NCI-H345 treated with DMSO at 0.1 percent for 48 hours (cell line): ENCODE results near the gene LRRIQ3.
"Not testable (repeated sequence)": the region's sequence is repeated elsewhere in the genome, so short reads cannot be mapped to it uniquely, and the experiment has no call there.

Source experiments
- DNase-seq: peaks from one replicate; lab custom pipeline; 2025; ENCODE audit not compliant: unreplicated experiment; lab: John Stamatoyannopoulos, UW

Gene LRRIQ3

DNA sequence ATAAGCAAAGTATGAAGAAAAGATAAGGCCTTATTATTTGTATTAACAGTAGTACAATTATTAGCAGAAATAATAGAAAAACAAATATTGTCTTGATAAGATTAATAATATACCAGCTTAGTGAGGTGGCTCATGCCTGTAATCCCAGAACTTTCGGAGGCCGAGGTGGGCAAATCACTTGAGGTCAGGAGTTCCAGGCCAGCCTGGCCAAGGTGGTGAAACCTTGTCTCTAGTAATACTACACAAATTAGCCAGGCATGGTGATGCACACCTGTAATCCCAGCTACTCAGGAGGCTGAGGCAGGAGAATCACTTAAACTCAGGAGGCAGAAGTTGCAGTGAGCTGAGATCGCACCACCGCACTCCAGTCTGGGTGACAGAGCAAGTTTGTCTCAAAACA lies 80.6 kb downstream of the LRRIQ3 start:
- DNase-seq = not testable (repeated sequence)

DNA sequence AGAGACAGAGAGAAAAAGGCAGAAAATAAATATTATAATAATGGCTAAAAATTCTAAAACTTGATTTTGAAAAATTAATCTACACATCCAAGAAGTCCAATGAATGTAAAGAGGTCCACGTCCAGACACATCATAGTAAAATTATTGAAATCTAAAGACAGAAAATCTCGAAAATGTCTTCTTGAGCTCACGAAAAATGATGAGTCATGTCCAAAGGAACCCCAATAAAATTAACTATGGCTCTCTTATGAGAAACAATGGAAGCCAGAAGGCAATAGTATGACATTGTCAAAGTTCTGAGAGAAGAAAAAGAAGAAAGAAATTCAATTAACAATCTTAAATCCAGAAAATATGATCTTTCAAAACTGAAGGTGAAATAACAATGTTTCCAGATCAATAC lies 84.6 kb downstream of the LRRIQ3 start:
- DNase-seq = no peak

DNA sequence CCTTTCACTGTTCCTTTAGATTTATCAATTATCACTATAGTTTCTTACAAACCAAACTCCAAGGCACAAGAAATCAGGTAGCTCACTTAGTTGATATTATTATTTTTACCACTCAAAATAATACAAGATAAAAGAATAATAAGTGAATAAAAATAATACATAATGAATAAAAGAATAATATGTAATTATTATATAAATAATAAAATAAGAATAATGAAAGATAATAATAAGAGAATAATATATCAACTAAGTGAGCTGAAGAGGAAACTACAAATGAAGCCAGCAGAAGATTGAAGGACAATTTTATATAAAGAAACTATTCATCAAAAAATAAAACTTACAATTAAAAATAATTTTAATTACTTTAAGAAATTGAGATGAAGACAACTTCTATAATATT lies 90.6 kb downstream of the LRRIQ3 start:
- DNase-seq = no peak

DNA sequence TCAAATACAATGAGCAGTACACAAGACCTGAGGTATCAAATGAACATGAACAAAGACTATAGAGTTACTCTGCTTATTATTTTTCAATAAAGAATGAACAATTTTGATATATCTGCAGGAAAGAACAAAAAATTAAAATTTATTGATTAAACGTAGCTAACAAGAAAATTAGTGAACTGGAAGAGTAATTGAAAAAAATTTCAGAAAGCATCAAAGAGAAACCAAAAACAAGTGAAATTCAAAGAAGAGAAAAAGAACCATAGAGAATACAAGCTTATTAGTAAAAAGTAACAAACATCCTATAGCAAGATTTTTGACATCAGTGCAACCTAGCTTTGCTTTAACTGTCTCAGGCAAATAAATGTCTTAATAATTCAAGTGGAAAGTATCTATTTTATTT lies 106.6 kb downstream of the LRRIQ3 start:
- no peak for DNase-seq

DNA sequence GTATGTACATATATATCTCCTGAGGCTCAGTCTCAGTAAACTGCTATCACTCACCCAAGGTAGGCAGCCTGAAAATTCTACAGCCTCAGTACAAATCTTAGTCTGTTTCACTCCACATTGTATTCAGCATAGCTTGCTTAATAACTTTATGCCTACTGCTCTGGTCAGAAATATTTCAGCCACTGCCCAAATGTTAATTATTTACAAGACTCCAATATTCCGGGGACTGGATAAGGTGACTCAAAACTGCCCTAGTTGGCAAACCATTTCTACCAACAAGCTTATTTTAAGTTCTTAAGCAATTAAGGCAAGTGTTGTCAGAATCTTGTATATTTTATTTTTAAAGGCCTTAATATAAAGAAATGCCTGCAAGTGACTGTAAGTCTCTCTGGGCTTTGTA lies 114.8 kb downstream of the LRRIQ3 start:
- no peak for DNase-seq

DNA sequence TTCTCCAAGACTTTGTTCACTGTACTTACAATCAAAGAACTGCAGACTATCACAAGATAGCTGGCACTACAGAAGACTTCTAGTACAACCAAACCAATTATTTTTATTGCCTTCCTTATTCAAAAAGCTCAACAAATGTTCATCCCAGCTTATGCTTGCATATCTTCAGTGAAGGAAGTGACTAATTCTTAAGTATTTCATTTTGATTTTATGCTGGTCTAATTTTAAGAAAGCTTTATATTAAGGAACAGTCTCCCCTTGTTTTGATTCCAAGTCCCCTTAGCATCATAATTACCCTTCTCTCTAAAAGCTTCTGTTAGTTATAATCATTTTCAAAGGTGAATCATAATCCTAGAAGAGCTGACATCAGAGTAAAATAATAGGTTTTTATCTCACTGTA lies 132.9 kb downstream of the LRRIQ3 start:
- DNase-seq = no peak

DNA sequence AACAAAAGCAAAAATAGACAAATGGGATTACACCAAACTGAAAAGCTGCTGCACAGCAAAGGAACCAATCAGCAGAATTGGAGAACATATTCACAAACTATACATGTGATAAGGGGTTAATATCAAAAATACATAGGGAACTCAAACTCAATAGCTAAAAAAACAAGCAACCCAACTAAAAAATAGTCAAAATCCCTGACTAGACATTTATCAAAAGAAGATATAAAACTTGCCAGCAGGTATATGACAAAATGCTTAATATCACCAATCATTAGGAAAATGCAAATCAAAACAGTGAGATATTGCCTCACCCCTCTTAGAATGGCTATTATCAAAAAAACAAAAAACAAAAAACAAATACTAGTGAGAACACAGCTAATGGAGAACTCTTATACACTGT lies 140.3 kb downstream of the LRRIQ3 start:
- DNase-seq = no peak

DNA sequence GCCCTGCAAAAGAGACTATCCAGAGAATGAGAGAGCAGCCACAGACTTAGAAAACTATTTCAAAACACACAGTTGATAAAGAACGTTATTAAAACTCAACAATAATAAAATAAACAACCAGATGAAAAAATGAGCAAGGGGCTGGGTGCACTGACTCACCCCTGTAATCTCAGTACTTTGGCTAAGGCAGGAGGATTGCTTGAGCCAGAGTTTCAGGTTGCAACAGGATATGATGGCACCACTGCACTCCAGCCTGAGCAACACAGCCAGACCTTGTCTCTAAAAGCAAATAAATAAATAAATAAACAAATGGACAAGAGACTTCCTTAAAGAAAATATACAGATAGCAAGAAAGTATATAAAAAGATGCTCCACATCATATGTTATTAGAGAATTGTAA lies 144.6 kb downstream of the LRRIQ3 start:
- DNase-seq = no peak

DNA sequence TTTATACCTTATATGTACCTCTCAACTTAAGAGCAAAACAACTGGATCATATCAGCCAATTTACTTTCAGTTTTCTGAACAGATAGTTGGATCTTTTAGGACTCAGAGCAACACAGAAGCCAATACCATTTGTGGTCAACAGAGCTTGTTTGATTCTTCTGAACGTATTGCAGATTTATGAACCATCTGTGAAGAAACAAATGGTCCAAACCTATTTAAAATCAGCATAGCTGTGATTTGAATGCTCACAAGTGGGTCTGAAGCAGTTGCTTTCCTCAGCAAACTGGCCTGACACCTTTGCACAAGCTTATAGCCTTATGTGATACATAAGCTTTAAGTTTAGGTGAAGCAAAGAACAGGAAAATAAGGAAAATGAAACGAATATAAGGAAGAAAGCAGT lies 147.6 kb downstream of the LRRIQ3 start:
- DNase-seq = no peak

DNA sequence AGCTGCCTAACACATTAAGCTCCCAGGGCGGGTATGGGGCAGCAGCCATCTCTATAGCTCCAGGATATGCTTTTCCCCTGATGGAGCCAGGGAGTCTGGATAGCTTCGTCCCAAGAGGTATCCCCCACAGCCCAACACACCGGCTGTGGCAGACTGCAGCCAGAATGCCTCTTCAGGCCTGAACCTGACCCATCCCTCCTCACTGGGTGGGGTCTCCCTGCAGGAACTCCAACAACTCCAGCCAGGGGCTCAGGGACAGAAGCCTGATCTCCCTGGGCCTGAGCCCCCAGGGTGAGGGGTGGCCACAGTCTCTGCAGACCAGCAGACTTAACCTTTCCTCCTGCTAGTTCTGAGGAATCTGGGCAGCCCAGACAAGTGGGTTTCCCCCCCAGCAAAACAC lies 159.9 kb downstream of the LRRIQ3 start:
- DNase-seq = no peak

DNA sequence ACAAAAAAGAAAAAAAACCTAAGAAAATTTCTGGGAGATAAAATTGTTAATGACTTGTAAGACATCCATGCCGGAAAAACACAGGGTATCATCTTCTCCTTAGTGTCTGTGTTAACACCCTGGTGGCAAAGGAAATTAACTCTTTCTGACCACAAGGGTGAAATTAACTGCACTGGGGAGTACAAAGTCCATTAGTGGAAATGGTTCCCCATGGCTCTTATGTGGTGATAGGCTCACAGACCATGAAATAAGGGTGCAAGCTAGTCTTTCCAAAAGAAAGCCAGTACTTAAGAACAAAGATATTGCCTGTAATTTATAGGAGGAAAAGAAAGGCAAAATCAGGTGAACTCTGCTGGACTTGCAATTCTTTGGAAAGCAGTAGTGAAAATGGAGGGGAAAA lies 185.4 kb downstream of the LRRIQ3 start:
- DNase-seq = no peak

DNA sequence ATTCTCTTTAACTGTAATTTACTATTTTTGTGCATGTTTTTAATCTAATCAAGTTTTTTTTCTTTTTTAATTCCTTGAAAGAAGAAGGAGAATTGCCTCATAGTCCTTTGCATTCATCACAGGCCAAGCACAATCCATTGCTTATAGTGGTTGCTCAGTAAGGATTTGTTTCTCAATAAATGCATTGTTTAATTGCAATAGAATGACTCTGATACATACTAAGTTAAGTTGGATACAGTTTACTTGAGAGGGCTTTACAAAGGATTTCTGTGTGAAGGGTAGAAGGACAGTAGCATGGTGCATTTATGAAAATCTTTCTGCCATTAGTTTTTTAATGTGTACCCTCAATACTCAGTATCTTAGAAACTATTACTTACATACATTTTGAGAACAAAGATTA lies 186.2 kb downstream of the LRRIQ3 start:
- no peak for DNase-seq

DNA sequence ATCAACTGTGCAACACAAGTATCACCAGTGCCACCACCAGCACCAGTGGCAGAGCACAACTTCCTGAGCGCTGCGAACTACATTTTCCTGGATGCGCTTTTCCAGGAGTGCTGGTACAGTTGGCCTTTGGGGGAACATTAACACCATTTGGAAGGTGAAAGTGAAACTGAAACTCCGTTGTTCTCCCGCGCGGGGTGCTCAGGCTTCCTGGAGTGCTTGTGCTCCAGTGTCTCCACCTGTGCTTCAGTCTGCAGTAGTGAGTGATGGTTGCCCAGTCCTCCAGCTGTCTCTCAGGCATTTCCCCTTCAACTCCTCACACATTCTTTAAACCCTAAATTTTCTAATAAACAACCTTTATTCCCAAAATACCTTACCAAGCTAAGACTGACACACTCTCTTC lies 187.8 kb downstream of the LRRIQ3 start:
- DNase-seq = no peak

DNA sequence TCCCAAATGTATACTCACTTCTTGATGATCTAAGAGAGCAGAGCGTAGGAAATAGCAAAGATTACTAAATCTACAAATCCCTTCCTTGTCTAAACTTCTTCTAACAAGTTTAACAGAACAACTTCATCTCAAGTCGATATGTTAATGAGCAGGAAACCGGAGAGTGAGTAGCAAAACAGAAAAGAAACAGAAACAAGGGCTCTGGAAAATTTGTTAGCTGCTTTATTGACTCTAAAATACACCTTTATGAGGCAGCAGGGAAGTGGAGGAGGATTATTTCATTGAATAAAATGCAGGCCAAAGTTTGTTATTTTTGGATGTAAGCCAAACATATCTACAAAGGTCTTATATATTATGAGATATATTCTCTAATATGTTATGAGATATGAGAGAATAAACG lies 192.4 kb downstream of the LRRIQ3 start:
- no peak for DNase-seq

DNA sequence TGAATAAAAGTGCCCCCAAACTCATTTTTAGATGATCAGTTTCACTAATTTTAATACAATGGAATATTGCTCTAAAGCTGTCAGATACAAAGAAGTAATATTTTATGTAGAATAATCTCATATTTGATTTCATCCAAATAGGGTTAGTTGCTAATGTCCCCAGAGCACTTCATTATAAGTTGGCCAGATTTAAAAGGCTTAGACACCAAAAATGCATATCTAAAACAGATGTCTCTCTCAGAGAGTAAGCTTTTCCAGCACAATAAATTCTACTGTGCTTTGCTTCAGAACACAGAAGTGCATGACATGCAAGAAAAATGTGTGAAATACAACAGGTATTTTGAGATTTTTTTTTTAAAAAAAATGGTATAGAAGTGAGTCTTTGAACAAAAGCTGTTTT lies 194.2 kb downstream of the LRRIQ3 start:
- no peak for DNase-seq

DNA sequence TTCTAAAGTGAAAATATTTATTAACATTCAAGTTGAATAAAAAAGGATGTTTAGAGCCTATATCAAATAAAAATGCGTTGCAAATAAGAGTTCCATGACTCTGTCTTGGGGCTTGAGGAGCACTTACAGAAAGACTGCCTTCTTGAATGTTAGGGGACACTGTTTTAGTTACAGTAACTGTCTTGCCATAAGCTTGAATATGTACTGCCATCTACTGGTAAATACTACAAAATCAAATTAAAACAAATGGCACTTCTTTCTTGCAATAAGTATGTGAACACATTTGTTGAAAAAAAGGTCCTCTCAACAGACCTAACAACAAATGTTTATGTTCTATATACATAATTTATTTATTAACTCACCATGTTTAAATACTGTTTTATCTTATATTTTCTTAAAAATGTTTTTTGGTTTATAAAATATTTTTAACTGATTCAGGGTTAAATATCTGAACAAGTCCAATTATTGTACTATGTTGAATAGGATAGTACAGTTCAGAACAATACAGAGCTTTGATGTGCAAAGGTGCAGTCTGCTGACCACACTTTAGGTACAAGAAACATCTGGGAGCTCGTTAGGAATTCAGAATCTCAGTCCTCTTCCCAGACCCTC lies 199.5 kb downstream of the LRRIQ3 start:
- DNase-seq = peak; percentile 76

DNA sequence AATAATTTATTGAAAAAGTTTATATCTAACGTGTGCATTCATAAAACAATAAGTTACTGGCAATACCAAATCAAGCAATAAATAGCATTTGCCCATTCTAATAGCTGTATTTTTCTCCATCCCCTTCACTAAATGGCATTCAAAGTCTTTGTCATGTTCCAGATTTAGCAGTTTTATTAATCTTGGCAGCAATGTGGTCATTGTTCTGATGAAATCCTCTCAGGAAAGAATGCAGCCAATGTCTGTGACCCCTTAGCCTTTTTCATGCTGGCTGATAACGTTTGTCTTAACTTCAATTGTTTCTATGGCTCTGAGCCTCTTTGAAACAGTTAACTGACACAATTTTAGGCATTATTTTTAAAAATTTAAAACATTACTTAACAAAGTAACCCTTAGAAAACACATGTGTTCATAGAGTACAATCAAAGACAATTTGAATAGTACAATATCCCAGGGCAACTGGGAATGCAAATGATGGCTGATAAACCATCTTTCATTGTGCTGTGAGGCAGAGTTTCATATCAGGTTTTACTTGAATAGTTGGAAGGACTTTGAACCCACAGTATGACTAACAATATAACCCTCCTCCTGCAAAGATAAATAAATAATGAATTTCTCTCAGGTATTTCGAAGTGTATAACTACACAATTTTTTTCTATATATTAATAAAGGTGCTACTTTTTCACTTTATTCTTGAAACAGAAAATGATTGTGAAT lies 217.5 kb downstream of the LRRIQ3 start:
- DNase-seq = no peak

DNA sequence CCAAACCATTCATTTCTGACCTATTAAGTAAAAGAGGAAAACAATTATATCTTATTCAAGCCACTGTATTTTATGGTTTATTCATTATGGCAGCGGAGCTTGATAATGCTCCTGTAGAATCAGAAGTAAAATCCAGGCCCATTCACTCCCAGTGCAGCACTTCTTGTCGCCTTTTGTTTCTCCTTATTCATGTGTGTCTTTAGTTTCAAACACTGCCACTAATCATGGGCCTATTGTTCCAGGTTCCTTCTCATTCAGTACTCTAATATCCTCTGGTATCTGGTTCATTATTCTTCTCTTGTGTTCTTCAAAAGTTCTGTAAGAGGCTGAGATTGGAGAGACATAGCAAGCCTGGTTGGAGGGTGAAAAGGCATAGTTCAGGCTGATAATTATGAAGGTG lies 218.3 kb downstream of the LRRIQ3 start:
- no peak for DNase-seq

DNA sequence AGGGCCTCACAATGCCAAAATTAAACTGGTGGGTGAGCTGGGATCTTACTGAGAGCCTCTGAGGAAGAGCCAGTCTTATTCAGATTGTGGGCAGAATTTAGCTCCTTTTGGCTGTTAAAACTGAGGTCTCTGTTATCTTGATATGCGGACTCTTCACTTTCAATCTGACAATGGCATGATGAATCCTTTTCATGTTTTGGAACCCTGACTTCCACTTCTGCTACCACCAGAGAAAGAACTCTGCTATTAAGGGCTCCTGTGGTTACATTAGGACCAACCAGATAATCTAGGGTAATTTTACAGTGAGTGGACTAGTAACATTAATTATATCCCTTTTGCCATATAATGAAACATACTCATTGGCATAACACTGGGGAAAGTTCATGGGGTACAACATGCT lies 219.0 kb downstream of the LRRIQ3 start:
- no peak for DNase-seq
